Activated CD8-positive, alpha-beta memory T cell treated with anti-CD3 and anti-CD28 coated beads, Interleukin-2, amount 50 U/mL, for 24 hours (primary cell): Measurements from ENCODE around the gene BLM.
"Not testable (repeated sequence)": the region's sequence is repeated elsewhere in the genome, so short reads cannot be mapped to it uniquely, and the experiment has no call there.

ENCODE experiments used
- DNase-seq: peaks from one replicate; pipeline ENCODE4 v3.0.0-alpha.2; 2020; ENCODE audit errors: extremely low read depth

The BLM gene

GRCh38 chr15:90822204-90822955, 105.2 kb downstream of the BLM start:
- no peak for DNase-seq

GRCh38 chr15:90823455-90823974, 106.4 kb downstream of the BLM start:
- DNase-seq, result no peak

- not testable (repeated sequence) for DNase-seq
Observed at GRCh38 chr15:90825115-90825899, 108.2 kb downstream of the BLM start.

GRCh38 chr15:90826206-90826885, 109.2 kb downstream of the BLM start:
- DNase-seq, result not testable (repeated sequence)

GRCh38 chr15:90826886-90827435, 109.8 kb downstream of the BLM start:
- no peak for DNase-seq

- no peak for DNase-seq
Observed at GRCh38 chr15:90828111-90828510, 111.0 kb downstream of the BLM start.

- no peak for DNase-seq
Observed at GRCh38 chr15:90829126-90829525, 112.0 kb downstream of the BLM start.

- DNase-seq, result no peak
Observed at GRCh38 chr15:90829942-90830440, 112.8 kb downstream of the BLM start.

- no peak for DNase-seq
Observed at GRCh38 chr15:90834626-90835025, 117.5 kb downstream of the BLM start.

- DNase-seq, result no peak
Observed at GRCh38 chr15:90836296-90836871, 119.2 kb downstream of the BLM start.

- no peak for DNase-seq
Observed at GRCh38 chr15:90837094-90837493, 119.9 kb downstream of the BLM start.

- DNase-seq, result peak; percentile 73
Observed at GRCh38 chr15:90838139-90838538, 121.0 kb downstream of the BLM start.

GRCh38 chr15:90838544-90838943, 121.4 kb downstream of the BLM start:
- DNase-seq, result no peak

GRCh38 chr15:90839187-90840071, 122.3 kb downstream of the BLM start:
- no peak for DNase-seq

- no peak for DNase-seq
Observed at GRCh38 chr15:90840157-90840855, 123.2 kb downstream of the BLM start.

GRCh38 chr15:90840954-90841353, 123.8 kb downstream of the BLM start:
- no peak for DNase-seq

GRCh38 chr15:90844696-90845095, 127.5 kb downstream of the BLM start:
- DNase-seq, result no peak

GRCh38 chr15:90845201-90845949, 128.2 kb downstream of the BLM start:
- DNase-seq, result no peak

- not testable (repeated sequence) for DNase-seq
Observed at GRCh38 chr15:90849424-90849823, 132.3 kb downstream of the BLM start.
